ENCODE data around the gene PAM. TPM values are rescaled to one million over a fixed set of nuclear protein-coding genes. Genes with fewer than 3 reads are reported as not detected.

The PAM gene
- total and polyA plus RNA-seq, 7 experiments from 2014 or later, result 10.3 to 36.6 (median 13.6) TPM

- peaks cover 0 to 8% (median 0%) of the 10 kb centered on the region in 5 donors for H3K36me3 Mint-ChIP-seq
- no peaks in the 10 kb centered on the region for H3K9me3 Mint-ChIP-seq
- ATAC-seq (peak; percentile 62), DNase-seq (no peak)
- H3K4me1 Mint-ChIP-seq, result peaks cover 24 to 56% (median 44%) of the 10 kb centered on the region in 7 donors
- peaks cover 5 to 42% of the 10 kb centered on the region in 2 donors for H3K4me1 ChIP-seq (ENCODE audit: control insufficient read depth in 2 of 2, insufficient read depth in 2 of 2, low read length in 2 of 2)
- no peak overlapping the region for H3K4me3 ChIP-seq (ENCODE audit: low read length)
- peak overlapping the region in 1 of 10 donors; percentile 12 for H3K4me3 Mint-ChIP-seq
- ChIA-PET CTCF (interaction anchor here (1.3 kb wide), 1 partner anchor 17 kb away, joined by 3 read pairs; no protein-coding TSS in a partner anchor), POLR2A (no interaction called here)
- no peaks in the 10 kb centered on the region for H3K36me3 ChIP-seq (ENCODE audit: control insufficient read depth in 2 of 3, insufficient read depth in 3 of 3, low read length in 3 of 3)
- H3K27me3 Mint-ChIP-seq, result no peaks in the 10 kb centered on the region
- H3K9me3 ChIP-seq (ENCODE audit: control insufficient read depth in 2 of 3, low read length in 3 of 3), result no peaks in the 10 kb centered on the region
- H3K27me3 ChIP-seq (ENCODE audit: control insufficient read depth in 2 of 2, insufficient read depth in 2 of 2, low read length in 2 of 2), result no peaks in the 10 kb centered on the region
- intact Hi-C loops (cut with micrococcal nuclease), result loop anchor here in 1 of 2 donors (1.0 kb wide), 1 partner anchor 8 kb away; no protein-coding TSS in a partner anchor
- H3K27ac Mint-ChIP-seq, result peak overlapping the region in 5 of 9 donors; percentile 0 to 31 (median 8)
- H3K27ac ChIP-seq (ENCODE audit: low read depth, low read length), result no peak overlapping the region
Observed at GRCh38 chr5:102764381-102765004, 9.4 kb downstream of the PAM start.

- H3K27ac ChIP-seq (ENCODE audit: low read depth, low read length), result no peak overlapping the region
- ATAC-seq (peak; percentile 26), DNase-seq (no peak)
- no peaks in the 10 kb centered on the region for H3K9me3 ChIP-seq (ENCODE audit: control insufficient read depth in 2 of 3, low read length in 3 of 3)
- ChIA-PET CTCF (no interaction called here), POLR2A (no interaction called here)
- H3K4me1 Mint-ChIP-seq, result peaks cover 24 to 55% (median 40%) of the 10 kb centered on the region in 7 donors
- no peaks in the 10 kb centered on the region for H3K36me3 ChIP-seq (ENCODE audit: control insufficient read depth in 2 of 3, insufficient read depth in 3 of 3, low read length in 3 of 3)
- no peak overlapping the region for H3K4me3 ChIP-seq (ENCODE audit: low read length)
- no peak overlapping the region for H3K4me3 Mint-ChIP-seq
- no peaks in the 10 kb centered on the region for H3K27me3 ChIP-seq (ENCODE audit: control insufficient read depth in 2 of 2, insufficient read depth in 2 of 2, low read length in 2 of 2)
- H3K4me1 ChIP-seq (ENCODE audit: control insufficient read depth in 2 of 2, insufficient read depth in 2 of 2, low read length in 2 of 2), result peaks cover 5 to 42% of the 10 kb centered on the region in 2 donors
- no peaks in the 10 kb centered on the region for H3K27me3 Mint-ChIP-seq
- intact Hi-C loops (cut with micrococcal nuclease), result no loop called here
- peaks cover 0 to 8% (median 0%) of the 10 kb centered on the region in 5 donors for H3K36me3 Mint-ChIP-seq
- H3K27ac Mint-ChIP-seq, result peak overlapping the region in 1 of 9 donors; percentile 31
- H3K9me3 Mint-ChIP-seq, result no peaks in the 10 kb centered on the region
Observed at GRCh38 chr5:102765350-102765749, 10.2 kb downstream of the PAM start.

- Mint-ChIP-seq H3K4me3 (no peak overlapping the region), H3K9me3 (no peaks in the 10 kb centered on the region), H3K4me1 (peaks cover 30 to 54% (median 37%) of the 10 kb centered on the region in 7 donors), H3K27ac (no peak overlapping the region), H3K36me3 (peaks cover 0 to 8% (median 0%) of the 10 kb centered on the region in 5 donors), H3K27me3 (no peaks in the 10 kb centered on the region)
- peaks cover 5 to 35% of the 10 kb centered on the region in 2 donors for H3K4me1 ChIP-seq (ENCODE audit: control insufficient read depth in 2 of 2, insufficient read depth in 2 of 2, low read length in 2 of 2)
- no peaks in the 10 kb centered on the region for H3K9me3 ChIP-seq (ENCODE audit: control insufficient read depth in 2 of 3, low read length in 3 of 3)
- POLR2A ChIA-PET, result no interaction called here
- intact Hi-C loops (cut with micrococcal nuclease), result no loop called here
- ATAC-seq (no peak), DNase-seq (no peak)
- H3K4me3 ChIP-seq (ENCODE audit: low read length), result no peak overlapping the region
- no peak overlapping the region for H3K27ac ChIP-seq (ENCODE audit: low read depth, low read length)
- H3K27me3 ChIP-seq (ENCODE audit: control insufficient read depth in 2 of 2, insufficient read depth in 2 of 2, low read length in 2 of 2), result no peaks in the 10 kb centered on the region
- CTCF ChIA-PET, result no interaction called here
- no peaks in the 10 kb centered on the region for H3K36me3 ChIP-seq (ENCODE audit: control insufficient read depth in 2 of 3, insufficient read depth in 3 of 3, low read length in 3 of 3)
Observed at GRCh38 chr5:102766295-102767090, 11.4 kb downstream of the PAM start.

- Mint-ChIP-seq H3K4me3 (no peak overlapping the region), H3K27ac (no peak overlapping the region), H3K9me3 (no peaks in the 10 kb centered on the region), H3K27me3 (no peaks in the 10 kb centered on the region), H3K4me1 (peaks cover 25 to 52% (median 37%) of the 10 kb centered on the region in 7 donors), H3K36me3 (peaks cover 0 to 8% (median 0%) of the 10 kb centered on the region in 5 donors)
- no peak overlapping the region for H3K4me3 ChIP-seq (ENCODE audit: low read length)
- no peak for DNase-seq
- H3K36me3 ChIP-seq (ENCODE audit: control insufficient read depth in 2 of 3, insufficient read depth in 3 of 3, low read length in 3 of 3), result no peaks in the 10 kb centered on the region
- no peaks in the 10 kb centered on the region for H3K9me3 ChIP-seq (ENCODE audit: control insufficient read depth in 2 of 3, low read length in 3 of 3)
- ATAC-seq, result no peak
- no peaks in the 10 kb centered on the region for H3K27me3 ChIP-seq (ENCODE audit: control insufficient read depth in 2 of 2, insufficient read depth in 2 of 2, low read length in 2 of 2)
- ChIA-PET CTCF (no interaction called here), POLR2A (no interaction called here)
- peaks cover 5 to 35% of the 10 kb centered on the region in 2 donors for H3K4me1 ChIP-seq (ENCODE audit: control insufficient read depth in 2 of 2, insufficient read depth in 2 of 2, low read length in 2 of 2)
- H3K27ac ChIP-seq (ENCODE audit: low read depth, low read length), result no peak overlapping the region
- intact Hi-C loops (cut with micrococcal nuclease), result no loop called here
Observed at GRCh38 chr5:102767862-102768261, 12.8 kb downstream of the PAM start.

- intact Hi-C loops (cut with micrococcal nuclease), result no loop called here
- Histone ChIP-seq H3K27ac (ENCODE audit: low read depth, low read length) (no peak overlapping the region), H3K4me1 (ENCODE audit: control insufficient read depth in 2 of 2, insufficient read depth in 2 of 2, low read length in 2 of 2) (peaks cover 0 to 8% of the 10 kb centered on the region in 2 donors), H3K36me3 (ENCODE audit: control insufficient read depth in 2 of 3, insufficient read depth in 3 of 3, low read length in 3 of 3) (no peaks in the 10 kb centered on the region), H3K27me3 (ENCODE audit: control insufficient read depth in 2 of 2, insufficient read depth in 2 of 2, low read length in 2 of 2) (no peaks in the 10 kb centered on the region), H3K9me3 (ENCODE audit: control insufficient read depth in 2 of 3, low read length in 3 of 3) (no peaks in the 10 kb centered on the region), H3K4me3 (ENCODE audit: low read length) (no peak overlapping the region)
- ATAC-seq (no peak), DNase-seq (no peak)
- ChIA-PET POLR2A (no interaction called here), CTCF (interaction anchor here (0.6 to 0.7 kb wide), 2 partner anchors 11 to 30 kb away, joined by 3 to 4 read pairs; no protein-coding TSS in a partner anchor)
- H3K27me3 Mint-ChIP-seq, result no peaks in the 10 kb centered on the region
- H3K9me3 Mint-ChIP-seq, result peaks cover 0 to 7% (median 0%) of the 10 kb centered on the region in 11 donors
- no peak overlapping the region for H3K4me3 Mint-ChIP-seq
- H3K36me3 Mint-ChIP-seq, result peaks cover 0 to 13% (median 3%) of the 10 kb centered on the region in 5 donors
- H3K4me1 Mint-ChIP-seq, result peaks cover 6 to 35% (median 16%) of the 10 kb centered on the region in 7 donors
- H3K27ac Mint-ChIP-seq, result no peak overlapping the region
Observed at GRCh38 chr5:102770803-102771202, 15.7 kb downstream of the PAM start.

GRCh38 chr5:102771435-102771834, 16.3 kb downstream of the PAM start:
- H3K4me1 ChIP-seq (ENCODE audit: control insufficient read depth in 2 of 2, insufficient read depth in 2 of 2, low read length in 2 of 2), result peaks cover 0 to 8% of the 10 kb centered on the region in 2 donors
- ChIA-PET POLR2A (no interaction called here), CTCF (no interaction called here)
- Mint-ChIP-seq H3K4me1 (peaks cover 6 to 39% (median 16%) of the 10 kb centered on the region in 7 donors), H3K27me3 (no peaks in the 10 kb centered on the region), H3K36me3 (peaks cover 0 to 15% (median 7%) of the 10 kb centered on the region in 5 donors), H3K4me3 (peak overlapping the region in 1 of 10 donors; percentile 36), H3K27ac (peak overlapping the region in 2 of 9 donors; percentile 46 to 53), H3K9me3 (peaks cover 0 to 7% (median 0%) of the 10 kb centered on the region in 11 donors)
- no peaks in the 10 kb centered on the region for H3K27me3 ChIP-seq (ENCODE audit: control insufficient read depth in 2 of 2, insufficient read depth in 2 of 2, low read length in 2 of 2)
- ATAC-seq, result no peak
- DNase-seq, result no peak
- no peak overlapping the region for H3K27ac ChIP-seq (ENCODE audit: low read depth, low read length)
- intact Hi-C loops (cut with micrococcal nuclease), result no loop called here
- no peaks in the 10 kb centered on the region for H3K9me3 ChIP-seq (ENCODE audit: control insufficient read depth in 2 of 3, low read length in 3 of 3)
- no peak overlapping the region for H3K4me3 ChIP-seq (ENCODE audit: low read length)
- H3K36me3 ChIP-seq (ENCODE audit: control insufficient read depth in 2 of 3, insufficient read depth in 3 of 3, low read length in 3 of 3), result no peaks in the 10 kb centered on the region

Measured in naive thymus-derived CD4-positive, alpha-beta T cell (primary cell).